Fibroblast of lung (primary cell): Measurements from ENCODE around the gene PPIF.

Experiments
- CTCF ChIP-seq, 2 donors: IDR thresholded peaks in 1 of 2; conservative IDR thresholded peaks in 1 of 2; 1 replicate in 1 of 2; 2 replicates in 1 of 2; pipeline ENCODE4 v1.5.1; 2011 to 2012; ENCODE audit warnings: low read length in 2 of 2, control low read depth in 1 of 2, inconsistent platforms in 1 of 2, low read depth in 1 of 2, mild to moderate bottlenecking in 1 of 2
- EZH2 ChIP-seq: IDR thresholded peaks from 2 replicates; pipeline ENCODE4 v1.5.1; 2012; ENCODE audit warnings: low read length, control low read depth, mild to moderate bottlenecking; ENCODE audit errors: missing control alignments

GRCh38 chr10:79299397-79300241 is 47.6 kb upstream of the PPIF start:
- no peak for TF ChIP-seq CTCF (conservative IDR thresholded peaks at IDR 0.05 in 1 of 2, IDR thresholded peaks at IDR 0.05 in 1 of 2; ENCODE audit: low read depth in 1 of 2, low read length in 2 of 2)
- no peak for TF ChIP-seq EZH2
